GM18907 (cell line): ENCODE measurements around the gene HCLS1.

Experiments
- ATAC-seq: cut with Tn5 transposase; IDR thresholded peaks from one replicate; pipeline ENCODE4 v1.9.1; 2021; ENCODE audit warnings: mild to moderate bottlenecking, moderate library complexity; ENCODE audit not compliant: unreplicated experiment

The HCLS1 gene

DNA sequence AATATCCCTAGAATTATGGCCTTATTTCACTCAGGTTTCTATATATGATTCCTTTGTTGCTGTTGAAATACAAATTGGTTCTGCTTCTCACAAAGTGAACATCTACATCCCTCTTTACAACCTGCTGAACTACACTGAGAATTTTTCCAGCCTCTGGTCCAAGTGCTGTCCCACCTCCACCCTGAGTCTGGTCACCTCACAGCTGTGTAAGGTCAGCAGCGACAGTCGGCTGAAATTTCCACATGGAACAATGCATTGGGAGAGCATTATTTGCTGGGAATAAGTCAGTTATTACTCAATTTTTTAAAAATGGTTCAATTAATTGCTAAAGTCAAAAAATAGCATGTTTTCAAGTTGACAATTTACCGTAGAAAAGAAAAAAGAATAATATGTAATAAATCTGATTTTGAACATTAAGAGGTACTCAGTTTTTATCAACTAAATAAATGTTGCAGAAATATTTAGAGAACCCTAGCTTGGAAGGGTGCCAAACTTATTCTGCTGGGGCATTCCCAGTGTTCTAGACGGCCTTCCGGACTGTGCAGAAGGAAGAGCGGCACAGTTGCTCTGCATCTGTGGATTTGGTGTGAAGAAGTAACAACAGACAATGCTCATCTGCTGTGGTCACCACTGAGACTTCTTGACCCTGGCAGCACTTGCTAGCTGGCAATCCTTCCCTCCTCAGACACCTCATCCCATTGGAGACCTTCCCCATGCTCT is 1.8 kb downstream of the HCLS1 start:
- ATAC-seq, result no peak

- ATAC-seq, result peak; percentile 75
These were observed 6.0 kb downstream of the HCLS1 start for GRCh38 chr3:121654493-121655385.

DNA sequence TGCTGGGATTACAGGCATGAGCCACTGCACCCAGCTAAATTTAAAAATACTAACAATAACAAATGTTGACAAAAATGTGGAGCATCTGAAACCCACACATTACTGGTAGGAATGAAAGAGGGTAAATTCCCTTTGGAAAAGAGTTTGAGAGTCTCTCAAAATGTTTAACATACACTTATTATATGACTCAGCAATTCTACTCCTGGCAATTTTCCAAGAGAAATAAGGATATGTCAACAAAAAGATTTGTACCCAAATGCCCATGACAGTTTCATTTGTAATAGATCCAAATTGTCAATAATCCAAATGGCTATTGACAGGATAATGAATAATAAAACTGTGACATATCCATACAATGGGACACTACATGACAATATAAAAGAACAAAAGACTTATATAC is 9.0 kb downstream of the HCLS1 start:
- ATAC-seq, result no peak

DNA sequence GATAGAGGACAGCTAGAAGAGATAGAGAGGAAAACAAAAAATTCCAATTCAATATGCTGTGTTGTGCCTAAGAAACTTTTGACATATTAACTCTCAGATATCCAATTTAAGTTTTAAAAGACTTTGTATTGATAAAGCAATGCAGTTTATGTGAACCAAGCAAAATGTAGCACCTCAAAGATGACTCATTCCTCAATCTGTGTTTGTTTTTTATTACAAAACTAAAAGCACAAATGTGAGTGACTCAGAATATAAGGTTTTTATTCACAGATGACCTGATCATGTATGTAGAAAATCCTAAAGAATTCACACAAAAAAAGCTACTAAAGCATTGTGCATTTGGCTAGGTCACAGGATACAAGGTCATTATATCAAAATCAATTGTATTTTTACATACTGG is 11.1 kb downstream of the HCLS1 start:
- no peak for ATAC-seq

GRCh38 chr3:121648219-121648958 is 12.3 kb downstream of the HCLS1 start:
- ATAC-seq, result no peak

- ATAC-seq, result no peak
These were observed 15.6 kb downstream of the HCLS1 start for GRCh38 chr3:121645054-121645453.

DNA sequence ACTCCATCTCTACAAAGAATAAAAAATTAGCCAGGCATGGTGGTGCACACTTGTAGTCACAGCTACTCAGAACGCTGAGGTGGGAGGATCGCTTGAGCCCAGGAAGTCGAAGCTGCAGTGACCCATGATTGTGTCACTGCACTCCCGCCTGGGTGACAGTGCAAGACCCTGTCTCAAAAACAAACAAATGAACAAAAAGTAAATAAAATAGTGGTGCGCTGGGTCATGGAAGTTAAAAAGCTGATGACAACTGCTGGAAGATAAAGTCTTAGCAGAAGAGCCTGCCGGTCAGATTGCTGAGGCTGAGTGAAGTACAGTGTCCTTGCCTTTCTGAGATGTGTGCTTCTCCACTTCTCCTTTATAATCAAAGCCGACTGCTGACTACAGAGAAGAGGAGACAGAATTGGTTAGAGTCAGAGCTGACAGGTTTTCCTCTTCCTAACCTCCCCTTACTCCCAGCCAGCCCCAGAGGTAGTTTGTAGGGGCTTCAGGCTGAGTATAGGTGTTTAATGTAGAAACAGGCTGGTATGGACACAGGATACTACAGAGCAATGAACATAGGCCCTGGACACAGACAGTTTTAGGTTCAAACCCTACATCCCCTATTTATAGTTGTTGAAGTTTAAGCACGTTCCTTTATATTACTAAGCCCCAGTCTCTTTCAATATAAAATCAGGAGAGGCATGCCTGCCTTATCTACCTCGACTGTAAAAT is 17.9 kb downstream of the HCLS1 start:
- ATAC-seq, result no peak

GRCh38 chr3:121641127-121641526 is 19.6 kb downstream of the HCLS1 start:
- no peak for ATAC-seq

- no peak for ATAC-seq
These were observed 22.8 kb downstream of the HCLS1 start for GRCh38 chr3:121637922-121638321.

DNA sequence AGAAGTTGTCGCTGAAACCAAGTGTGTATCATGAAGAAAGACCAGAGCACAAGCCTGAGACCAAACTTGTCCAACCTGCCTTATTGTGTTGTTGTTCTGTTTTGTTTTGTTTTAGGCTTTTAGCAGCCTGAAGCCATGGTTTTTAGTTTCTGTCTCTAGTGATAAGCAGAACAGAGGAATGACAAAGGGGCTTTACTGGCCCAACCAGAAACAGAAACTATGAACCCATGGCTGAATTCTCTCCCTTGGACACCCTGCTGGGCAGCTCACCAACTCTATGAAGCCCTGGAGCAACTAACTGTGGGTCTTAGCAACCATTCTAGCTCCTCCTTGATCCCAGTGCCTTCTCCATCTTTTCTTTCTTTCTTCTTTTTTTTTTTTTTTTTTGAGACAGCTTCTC is 30.3 kb downstream of the HCLS1 start:
- ATAC-seq, result no peak

DNA sequence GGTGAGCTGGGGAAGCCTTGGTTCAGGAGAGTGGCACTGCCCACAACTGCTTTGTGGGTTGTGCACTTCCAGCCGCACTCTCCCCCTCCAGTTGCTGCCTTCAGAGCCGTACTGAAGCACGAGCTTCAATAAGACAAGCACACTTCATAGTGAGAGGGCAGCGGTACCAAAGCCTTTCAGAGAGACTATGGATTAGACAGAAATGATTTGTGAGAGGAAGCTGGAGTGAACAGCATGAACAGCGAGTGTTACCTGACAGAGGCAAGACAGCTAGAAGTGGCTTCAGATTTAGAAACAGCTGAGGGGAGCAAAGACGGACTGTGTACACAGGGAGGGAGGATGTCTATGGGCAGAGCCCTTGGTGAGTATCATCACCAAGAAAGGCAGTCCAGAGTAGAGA is 31.1 kb downstream of the HCLS1 start:
- ATAC-seq, result no peak

GRCh38 chr3:121627622-121628021 is 33.1 kb downstream of the HCLS1 start:
- ATAC-seq, result no peak

GRCh38 chr3:121627211-121627610 is 33.5 kb downstream of the HCLS1 start:
- ATAC-seq, result no peak

DNA sequence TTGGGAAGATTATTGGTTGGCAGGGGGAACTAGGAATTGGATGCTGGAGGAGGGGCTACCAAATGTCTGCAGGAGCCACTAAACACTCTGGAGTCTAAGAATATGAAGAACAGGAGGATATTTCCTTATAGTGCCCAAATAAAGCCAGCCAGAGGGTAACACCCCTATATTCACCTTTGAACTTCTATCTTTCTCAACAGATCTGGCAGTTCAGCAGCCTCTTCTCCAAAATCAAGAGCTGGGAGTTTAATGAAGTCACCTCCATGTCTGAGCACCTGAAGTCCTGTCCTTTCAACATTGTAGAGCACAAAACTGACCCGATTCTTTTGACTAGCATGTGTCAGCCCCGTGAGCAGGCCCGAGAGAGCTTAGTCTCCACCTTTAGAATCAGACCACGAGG is 34.2 kb downstream of the HCLS1 start:
- ATAC-seq, result no peak

DNA sequence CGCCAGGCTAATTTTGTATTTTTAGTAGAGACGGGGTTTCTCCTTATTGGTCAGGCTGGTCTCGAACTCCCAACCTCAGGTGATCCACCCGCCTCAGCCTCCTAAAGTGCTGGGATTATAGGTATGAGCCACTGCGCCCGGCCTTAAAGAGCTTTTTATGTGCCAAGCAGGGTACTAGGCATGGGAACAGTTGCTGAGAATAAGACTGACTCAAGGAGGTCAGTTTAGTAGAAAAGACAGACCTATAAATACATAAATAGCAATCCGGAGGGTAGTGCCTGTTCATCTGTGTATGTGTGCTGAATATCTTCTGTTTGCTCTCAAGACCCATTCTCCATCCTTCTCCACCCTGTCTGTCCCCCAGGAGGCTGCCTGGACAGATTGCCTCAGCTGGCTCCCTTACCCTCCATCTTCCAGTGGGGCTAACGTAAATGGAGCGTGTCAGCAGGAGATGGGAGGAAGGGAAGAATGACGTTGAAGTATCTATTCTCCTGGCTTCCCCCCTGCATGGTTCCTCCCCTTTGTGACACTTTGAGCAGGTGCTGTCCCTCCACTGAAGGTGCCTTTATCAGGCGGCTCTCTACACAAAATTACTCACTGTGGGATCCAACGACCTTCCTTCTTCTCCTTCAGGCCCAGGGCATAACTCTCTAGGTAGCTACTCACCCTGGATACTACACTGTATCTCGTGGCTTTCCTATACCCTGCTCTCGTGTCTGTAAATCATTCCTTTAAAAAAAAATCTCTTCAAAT is 36.4 kb downstream of the HCLS1 start:
- no peak for ATAC-seq

- ATAC-seq, result no peak
These were observed 39.2 kb downstream of the HCLS1 start for GRCh38 chr3:121621491-121621890.

GRCh38 chr3:121619691-121620090 is 41.0 kb downstream of the HCLS1 start:
- ATAC-seq, result no peak

DNA sequence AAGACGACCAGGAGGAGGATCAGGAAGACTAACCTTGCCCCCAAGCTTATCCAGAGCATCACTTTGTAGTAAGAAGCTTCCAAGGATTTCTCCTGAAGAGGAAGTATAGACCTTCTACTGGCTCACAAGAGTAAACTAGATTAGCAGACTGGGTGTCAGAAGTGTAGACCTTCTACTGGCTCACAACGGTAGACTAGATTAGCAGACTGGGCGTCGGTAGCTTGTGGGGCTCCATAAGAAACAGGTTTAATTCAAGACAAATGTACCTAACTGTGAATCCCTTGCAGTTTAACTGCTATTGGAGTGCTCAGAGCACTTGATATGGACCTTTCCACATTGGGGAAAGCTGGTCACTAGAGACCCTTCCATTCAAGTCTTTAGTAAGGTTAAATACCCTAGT is 54.6 kb downstream of the HCLS1 start:
- no peak for ATAC-seq

GRCh38 chr3:121604759-121605158 is 55.9 kb downstream of the HCLS1 start:
- no peak for ATAC-seq

GRCh38 chr3:121601212-121601812 is 59.4 kb downstream of the HCLS1 start:
- no peak for ATAC-seq
